Fibroblast of mammary gland (primary cell): ENCODE data around the gene MMADHC.

Source experiments
- DNase-seq: peaks from one replicate; pipeline ENCODE4 v3.0.0-alpha.2; 2010; ENCODE audit warnings: low read depth
- H3K4me3 ChIP-seq: 2 replicates; pipeline ENCODE4 v1.5.1; 2011; ENCODE audit warnings: low read depth, mild to moderate bottlenecking, low read length, moderate library complexity; ENCODE audit not compliant: control insufficient read depth
- CTCF ChIP-seq: conservative IDR thresholded peaks from 2 replicates; pipeline ENCODE4 v1.5.1; 2011; ENCODE audit warnings: low read depth, low read length, inconsistent platforms; ENCODE audit not compliant: control insufficient read depth, insufficient read depth

The MMADHC gene

DNA sequence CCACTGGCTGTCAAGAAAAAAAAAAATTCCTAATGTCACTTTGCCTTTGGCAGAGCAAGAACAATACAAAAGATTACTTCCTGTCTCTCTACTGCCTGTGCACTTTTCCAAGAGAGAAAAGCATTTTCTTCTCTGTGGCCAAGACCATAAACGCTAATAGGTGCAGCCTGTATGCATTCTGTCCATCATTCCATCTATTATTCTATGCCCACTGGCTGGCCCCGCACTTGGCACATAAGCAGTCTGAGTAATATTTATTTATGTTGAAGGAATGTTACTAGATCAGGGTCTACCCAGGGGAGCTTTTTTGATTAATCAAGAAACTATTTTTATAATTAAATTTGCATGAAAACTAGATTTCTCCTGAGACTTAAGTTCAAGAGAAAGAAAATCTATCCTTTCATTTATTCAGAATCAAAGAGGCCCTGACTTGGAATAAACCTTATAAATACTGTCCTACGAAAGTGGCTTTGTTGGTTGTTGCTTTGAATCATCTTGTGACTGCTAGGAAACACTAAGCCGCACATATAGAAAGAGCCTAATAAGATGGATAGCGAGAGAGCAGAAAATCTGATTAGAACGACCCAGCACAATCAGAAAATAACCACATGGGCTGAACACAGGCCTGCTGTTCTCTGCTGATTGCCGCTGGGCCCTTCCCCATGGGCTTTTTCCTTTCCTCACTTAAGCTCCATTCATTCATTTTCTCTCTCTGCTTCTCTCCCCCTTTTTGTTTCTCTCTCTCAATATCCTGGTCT lies 59.4 kb downstream of the MMADHC start:
- no peak for TF ChIP-seq CTCF
- H3K4me3 ChIP-seq = no peak overlapping the region
- no peak for DNase-seq

DNA sequence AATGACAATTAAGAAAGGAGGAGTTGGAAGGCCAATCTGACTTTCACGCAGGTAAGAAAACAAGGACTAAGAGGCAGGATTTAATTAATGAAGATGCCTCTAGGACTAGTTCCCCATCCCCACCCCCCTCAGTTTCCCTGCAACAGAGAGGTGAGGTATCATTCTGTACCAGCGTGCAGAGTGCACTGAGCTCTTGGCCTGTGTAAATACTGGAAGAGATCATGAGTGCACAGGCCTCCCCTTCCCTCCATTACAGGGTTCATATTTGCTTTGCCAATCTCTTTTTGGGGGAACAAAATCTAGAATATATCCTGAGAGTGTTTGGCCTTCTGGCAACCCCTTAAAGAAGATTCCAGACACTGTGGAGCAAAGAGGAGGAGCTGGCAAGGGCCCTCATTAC lies 60.9 kb downstream of the MMADHC start:
- DNase-seq = no peak
- no peak for TF ChIP-seq CTCF
- no peak overlapping the region for H3K4me3 ChIP-seq

- TF ChIP-seq CTCF = no peak
- no peak for DNase-seq
- H3K4me3 ChIP-seq = no peak overlapping the region
Measured at GRCh38 chr2:149525323-149525722, 62.3 kb downstream of the MMADHC start.
